Measurements from ENCODE around the gene CALN1.

The CALN1 gene

DNA sequence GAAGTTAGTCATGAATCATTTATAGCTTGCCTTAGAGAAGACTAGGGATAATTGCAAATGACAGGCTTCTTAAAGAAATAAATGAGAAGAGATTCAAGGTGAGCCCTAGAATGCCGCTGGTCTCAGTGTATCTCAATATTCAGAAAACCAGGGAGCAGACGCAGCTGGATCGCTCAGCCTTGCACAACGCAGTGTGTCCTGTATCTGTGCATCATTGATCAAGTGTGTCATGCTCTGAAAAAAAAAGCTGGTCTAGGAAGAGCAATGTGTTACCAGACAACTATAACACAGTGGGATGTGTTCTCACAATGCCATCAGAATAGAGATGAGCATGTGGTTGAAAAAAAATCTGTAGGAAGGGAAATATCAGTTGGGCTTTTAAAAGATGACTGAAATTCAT lies 230.1 kb downstream of the CALN1 start:
- H2BK120ac ChIP-seq (ENCODE audit: low read depth, low read length) = no peak overlapping the region
- H3K4me2 ChIP-seq (ENCODE audit: low read length, poor library complexity, severe bottlenecking) = no peak overlapping the region
- H3K27ac ChIP-seq (ENCODE audit: low read length, poor library complexity, severe bottlenecking) = no peak overlapping the region
- H3K27me3 ChIP-seq (ENCODE audit: control insufficient read depth in 1 of 2, insufficient read depth in 1 of 2, low read length in 2 of 2) = no peaks in the 10 kb centered on the region
- H2BK15ac ChIP-seq (ENCODE audit: low read depth, poor library complexity, severe bottlenecking) = no peak overlapping the region
- H2AK5ac ChIP-seq (ENCODE audit: low read length, severe bottlenecking) = no peak overlapping the region
- H4K91ac ChIP-seq (ENCODE audit: low read length) = no peak overlapping the region
- WGBS = 85% methylated on average over 4 of the region's 4 CpGs
- H3K4me1 ChIP-seq (ENCODE audit: control insufficient read depth, insufficient read depth, low read depth, low read length) = no peaks in the 10 kb centered on the region
- DNase-seq = no peak
- H4K8ac ChIP-seq (ENCODE audit: low read length) = no peak overlapping the region
- no peak overlapping the region for H2AFZ ChIP-seq (ENCODE audit: low read depth, low read length)
- H3K18ac ChIP-seq (ENCODE audit: low read depth in 1 of 2, low read length in 2 of 2) = no peak overlapping the region
- H3K79me1 ChIP-seq (replicated peaks; ENCODE audit: low read length, poor library complexity, severe bottlenecking) = no peaks in the 10 kb centered on the region
- H2BK12ac ChIP-seq (ENCODE audit: low read length in 2 of 2) = no peak overlapping the region
- no peak overlapping the region for H3K14ac ChIP-seq (ENCODE audit: low read length in 2 of 2)
- H3K23ac ChIP-seq (ENCODE audit: low read length in 2 of 2) = no peak overlapping the region
- no peak overlapping the region for H3K4me3 ChIP-seq (ENCODE audit: insufficient read depth in 1 of 2, low read depth in 1 of 2, low read length in 2 of 2)
- H2BK5ac ChIP-seq (ENCODE audit: low read depth, low read length, poor library complexity, severe bottlenecking) = no peak overlapping the region
- no peaks in the 10 kb centered on the region for H3K36me3 ChIP-seq (ENCODE audit: control insufficient read depth in 1 of 2, insufficient read depth in 2 of 2, low read depth in 1 of 2, low read length in 2 of 2)
- no peak overlapping the region for H3K9ac ChIP-seq (ENCODE audit: low read length)
- peaks cover 5% of the 10 kb centered on the region for H3K9me3 ChIP-seq (ENCODE audit: control insufficient read depth, low read length)
- H3K4ac ChIP-seq (ENCODE audit: low read depth in 1 of 2, low read length in 2 of 2) = no peak overlapping the region

DNA sequence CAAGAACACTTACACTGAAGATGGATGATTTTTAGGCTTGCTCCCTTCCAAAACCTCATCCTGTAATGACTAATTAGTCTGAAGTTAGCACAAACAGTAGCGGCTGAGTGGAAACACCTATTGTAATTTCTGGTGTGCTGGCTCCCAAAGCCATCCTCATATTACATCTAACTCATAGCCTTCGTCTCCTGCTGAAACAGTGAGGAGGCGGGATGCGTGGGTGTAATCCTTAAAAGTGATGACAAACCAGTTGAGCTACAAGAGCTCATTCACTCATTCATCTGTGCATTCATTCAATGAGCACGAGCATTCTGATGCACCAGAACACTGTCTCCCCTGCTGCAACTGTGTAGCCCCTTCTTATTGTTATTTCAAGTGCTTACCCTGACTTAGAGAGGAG lies 235.3 kb downstream of the CALN1 start:
- Histone ChIP-seq H3K4me1 (ENCODE audit: control insufficient read depth, insufficient read depth, low read depth, low read length) (no peaks in the 10 kb centered on the region), H2BK15ac (ENCODE audit: low read depth, poor library complexity, severe bottlenecking) (no peak overlapping the region), H3K9ac (ENCODE audit: low read length) (no peak overlapping the region), H2BK12ac (ENCODE audit: low read length in 2 of 2) (no peak overlapping the region), H3K27me3 (ENCODE audit: control insufficient read depth in 1 of 2, insufficient read depth in 1 of 2, low read length in 2 of 2) (no peaks in the 10 kb centered on the region), H2AK5ac (ENCODE audit: low read length, severe bottlenecking) (no peak overlapping the region), H4K8ac (ENCODE audit: low read length) (no peak overlapping the region), H2AFZ (ENCODE audit: low read depth, low read length) (no peak overlapping the region), H3K79me1 (replicated peaks; ENCODE audit: low read length, poor library complexity, severe bottlenecking) (no peaks in the 10 kb centered on the region), H3K4me2 (ENCODE audit: low read length, poor library complexity, severe bottlenecking) (no peak overlapping the region), H3K14ac (ENCODE audit: low read length in 2 of 2) (no peak overlapping the region), H2BK120ac (ENCODE audit: low read depth, low read length) (no peak overlapping the region), H3K18ac (ENCODE audit: low read depth in 1 of 2, low read length in 2 of 2) (no peak overlapping the region), H3K9me3 (ENCODE audit: control insufficient read depth, low read length) (peaks cover 19% of the 10 kb centered on the region), H3K4me3 (ENCODE audit: insufficient read depth in 1 of 2, low read depth in 1 of 2, low read length in 2 of 2) (no peak overlapping the region), H3K27ac (ENCODE audit: low read length, poor library complexity, severe bottlenecking) (no peak overlapping the region), H3K36me3 (ENCODE audit: control insufficient read depth in 1 of 2, insufficient read depth in 2 of 2, low read depth in 1 of 2, low read length in 2 of 2) (no peaks in the 10 kb centered on the region), H2BK5ac (ENCODE audit: low read depth, low read length, poor library complexity, severe bottlenecking) (no peak overlapping the region), H4K91ac (ENCODE audit: low read length) (no peak overlapping the region), H3K23ac (ENCODE audit: low read length in 2 of 2) (no peak overlapping the region), H3K4ac (ENCODE audit: low read depth in 1 of 2, low read length in 2 of 2) (no peak overlapping the region)
- no peak for DNase-seq
- 86% methylated on average over 5 of the region's 5 CpGs for WGBS

DNA sequence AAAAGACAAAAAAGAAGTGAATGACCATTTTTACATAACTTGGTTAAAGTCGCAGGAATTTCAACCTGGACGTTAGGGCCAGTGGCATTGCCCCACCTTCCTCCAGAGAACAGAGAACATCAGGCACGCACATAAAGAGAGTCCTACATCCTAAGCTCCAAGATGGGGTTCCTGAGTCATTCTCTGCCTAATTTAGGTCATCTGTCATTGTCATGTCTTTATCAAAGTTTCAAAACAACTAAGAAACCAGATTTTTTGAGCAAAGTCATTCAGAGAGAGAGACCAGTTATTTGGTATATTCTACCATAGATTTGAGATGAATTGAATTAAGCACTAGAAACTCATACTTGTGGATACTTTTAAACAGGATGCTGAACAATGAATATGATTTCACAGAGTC lies 241.7 kb downstream of the CALN1 start:
- Histone ChIP-seq H2AK5ac (ENCODE audit: low read length, severe bottlenecking) (no peak overlapping the region), H3K14ac (ENCODE audit: low read length in 2 of 2) (no peak overlapping the region), H3K4me2 (ENCODE audit: low read length, poor library complexity, severe bottlenecking) (no peak overlapping the region), H3K27ac (ENCODE audit: low read length, poor library complexity, severe bottlenecking) (no peak overlapping the region), H4K8ac (ENCODE audit: low read length) (no peak overlapping the region), H2BK12ac (ENCODE audit: low read length in 2 of 2) (no peak overlapping the region), H2AFZ (ENCODE audit: low read depth, low read length) (no peak overlapping the region), H2BK120ac (ENCODE audit: low read depth, low read length) (no peak overlapping the region), H2BK15ac (ENCODE audit: low read depth, poor library complexity, severe bottlenecking) (no peak overlapping the region), H3K18ac (ENCODE audit: low read depth in 1 of 2, low read length in 2 of 2) (no peak overlapping the region), H3K9ac (ENCODE audit: low read length) (no peak overlapping the region), H4K91ac (ENCODE audit: low read length) (no peak overlapping the region), H3K27me3 (ENCODE audit: control insufficient read depth in 1 of 2, insufficient read depth in 1 of 2, low read length in 2 of 2) (no peaks in the 10 kb centered on the region), H3K23ac (ENCODE audit: low read length in 2 of 2) (no peak overlapping the region), H3K4ac (ENCODE audit: low read depth in 1 of 2, low read length in 2 of 2) (no peak overlapping the region), H3K4me3 (ENCODE audit: insufficient read depth in 1 of 2, low read depth in 1 of 2, low read length in 2 of 2) (no peak overlapping the region), H3K79me1 (replicated peaks; ENCODE audit: low read length, poor library complexity, severe bottlenecking) (no peaks in the 10 kb centered on the region), H3K9me3 (ENCODE audit: control insufficient read depth, low read length) (peaks cover 33% of the 10 kb centered on the region), H3K36me3 (ENCODE audit: control insufficient read depth in 1 of 2, insufficient read depth in 2 of 2, low read depth in 1 of 2, low read length in 2 of 2) (no peaks in the 10 kb centered on the region), H2BK5ac (ENCODE audit: low read depth, low read length, poor library complexity, severe bottlenecking) (no peak overlapping the region), H3K4me1 (ENCODE audit: control insufficient read depth, insufficient read depth, low read depth, low read length) (no peaks in the 10 kb centered on the region)
- 63% methylated on average over 3 of the region's 3 CpGs for WGBS
- no peak for DNase-seq

DNA sequence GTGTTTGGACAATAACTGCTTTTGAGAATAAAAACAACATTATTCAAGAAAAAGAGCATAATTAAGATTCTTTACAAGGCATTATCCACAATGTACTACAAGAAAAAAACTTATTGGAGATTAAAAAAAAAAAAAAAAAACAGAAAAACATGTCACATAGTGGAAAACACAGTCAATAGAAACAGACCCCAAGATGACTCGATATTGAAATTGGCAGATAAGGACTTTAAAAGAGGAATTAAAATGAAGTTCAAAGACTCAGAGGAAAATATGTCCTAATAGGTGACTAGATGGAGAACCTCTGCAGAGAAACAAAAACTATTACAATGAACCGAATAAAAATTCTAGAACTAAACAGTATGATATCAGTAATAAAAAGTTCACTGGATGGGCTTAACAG lies 248.9 kb downstream of the CALN1 start:
- H3K18ac ChIP-seq (ENCODE audit: low read depth in 1 of 2, low read length in 2 of 2) = no peak overlapping the region
- no peak overlapping the region for H3K23ac ChIP-seq (ENCODE audit: low read length in 2 of 2)
- 50% methylated on average over 1 of the region's 2 CpGs for WGBS

More for the DNA sequence above, 248.9 kb downstream of the CALN1 start:
- Histone ChIP-seq H4K8ac (ENCODE audit: low read length) (no peak overlapping the region), H3K9ac (ENCODE audit: low read length) (no peak overlapping the region), H2BK15ac (ENCODE audit: low read depth, poor library complexity, severe bottlenecking) (no peak overlapping the region), H2AK5ac (ENCODE audit: low read length, severe bottlenecking) (no peak overlapping the region), H3K4me1 (ENCODE audit: control insufficient read depth, insufficient read depth, low read depth, low read length) (no peaks in the 10 kb centered on the region), H3K4me3 (ENCODE audit: insufficient read depth in 1 of 2, low read depth in 1 of 2, low read length in 2 of 2) (no peak overlapping the region), H3K27ac (ENCODE audit: low read length, poor library complexity, severe bottlenecking) (no peak overlapping the region), H2AFZ (ENCODE audit: low read depth, low read length) (no peak overlapping the region), H3K79me1 (replicated peaks; ENCODE audit: low read length, poor library complexity, severe bottlenecking) (no peaks in the 10 kb centered on the region), H3K36me3 (ENCODE audit: control insufficient read depth in 1 of 2, insufficient read depth in 2 of 2, low read depth in 1 of 2, low read length in 2 of 2) (no peaks in the 10 kb centered on the region), H2BK5ac (ENCODE audit: low read depth, low read length, poor library complexity, severe bottlenecking) (no peak overlapping the region), H3K27me3 (ENCODE audit: control insufficient read depth in 1 of 2, insufficient read depth in 1 of 2, low read length in 2 of 2) (no peaks in the 10 kb centered on the region), H3K9me3 (ENCODE audit: control insufficient read depth, low read length) (peaks cover 49% of the 10 kb centered on the region), H2BK120ac (ENCODE audit: low read depth, low read length) (no peak overlapping the region), H4K91ac (ENCODE audit: low read length) (no peak overlapping the region), H3K4ac (ENCODE audit: low read depth in 1 of 2, low read length in 2 of 2) (no peak overlapping the region), H3K14ac (ENCODE audit: low read length in 2 of 2) (no peak overlapping the region), H3K4me2 (ENCODE audit: low read length, poor library complexity, severe bottlenecking) (no peak overlapping the region), H2BK12ac (ENCODE audit: low read length in 2 of 2) (no peak overlapping the region)
- no peak for DNase-seq
